ENCODE data around the gene TSPYL1. TPM values are rescaled to one million over a fixed set of nuclear protein-coding genes. Genes with fewer than 3 reads are reported as not detected.

Gene TSPYL1
- total RNA-seq, 1 experiment from 2014 or later = 70.3 TPM

DNA sequence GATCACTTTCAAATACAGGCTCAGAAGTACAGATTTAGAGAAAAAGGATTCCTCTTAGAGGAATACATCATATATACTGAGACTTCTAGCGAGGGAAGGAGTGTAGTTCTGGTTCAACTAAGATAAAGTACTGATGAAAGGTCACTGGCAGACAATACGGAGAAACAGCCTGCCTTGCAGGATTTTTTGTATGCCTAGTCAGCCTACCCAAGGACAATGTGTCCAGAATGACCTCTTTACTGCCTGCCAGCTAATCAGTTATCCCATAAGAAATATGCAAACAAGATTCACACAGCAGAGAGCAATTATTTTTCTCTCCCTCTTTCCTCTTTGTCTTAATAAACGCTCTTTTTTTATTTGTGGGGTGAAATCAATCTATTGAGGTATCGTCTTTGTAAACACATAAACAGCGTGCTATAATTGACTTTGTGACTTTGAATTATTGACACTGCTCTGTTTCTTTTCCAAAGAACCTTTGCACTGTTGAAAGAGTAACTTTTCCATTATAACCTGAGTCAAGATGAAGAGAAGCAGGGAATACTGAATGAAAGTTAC lies 24.4 kb downstream of the TSPYL1 start:
- no peak overlapping the region; a peak in 1 of 4 replicates for H3K4me3 ChIP-seq (replicated peaks in 1 of 2; ENCODE audit: low read depth in 1 of 2, low read length in 2 of 2)
- DNase-seq (ENCODE audit: low read depth, low spot score) (no peak), ATAC-seq (no peak)
- H3K9me2 ChIP-seq (ENCODE audit: insufficient read depth) = no peaks in the 10 kb centered on the region
- BruUV-seq (replicated peaks) = no TSS peak
- no peak overlapping the region for H2AFZ ChIP-seq (ENCODE audit: low read depth, low read length, poor library complexity, severe bottlenecking)
- intact Hi-C loops (cut with micrococcal nuclease) = no loop called here
- no peaks in the 10 kb centered on the region for H3K27me3 ChIP-seq (ENCODE audit: insufficient read depth, low read length)
- H3K27ac ChIP-seq (ENCODE audit: low read depth, low read length) = no peak overlapping the region
- H3K4me2 ChIP-seq (ENCODE audit: low read length) = peak overlapping the region; percentile 90; the same call in 1 of the 2 replicates
- no peaks in the 10 kb centered on the region for H4K20me1 ChIP-seq (ENCODE audit: insufficient read depth)
- RAD21 ChIA-PET (ENCODE audit: low non-redundant PET in 1 of 2, low total read pairs in 2 of 2, uncharacterized antibody in 2 of 2, unreplicated experiment in 2 of 2) = no interaction called here
- POLR2A ChIA-PET = interaction anchor here (1.0 kb wide), 1 partner anchor 299 kb away, joined by 3 read pairs; no protein-coding TSS in a partner anchor
- peaks cover 0 to 8% of the 10 kb centered on the region in 2 experiments; a peak in 2 of 4 replicates for H3K4me1 ChIP-seq (ENCODE audit: control insufficient read depth in 1 of 2, insufficient read depth in 2 of 2, low read length in 2 of 2)
- no peak overlapping the region for H3K9ac ChIP-seq (ENCODE audit: low read length)
- H3K36me3 ChIP-seq (ENCODE audit: control insufficient read depth in 1 of 2, insufficient read depth in 2 of 2, low read length in 2 of 2) = no peaks in the 10 kb centered on the region; a peak in 1 of 4 replicates
- CTCF ChIA-PET = interaction anchor here (0.7 kb wide), 1 partner anchor 37 kb away, joined by 3 read pairs; no protein-coding TSS in a partner anchor
- TF ChIP-seq, protein P1, sequence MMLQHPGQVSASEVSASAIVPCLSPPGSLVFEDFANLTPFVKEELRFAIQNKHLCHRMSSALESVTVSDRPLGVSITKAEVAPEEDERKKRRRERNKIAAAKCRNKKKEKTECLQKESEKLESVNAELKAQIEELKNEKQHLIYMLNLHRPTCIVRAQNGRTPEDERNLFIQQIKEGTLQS (IDR thresholded peaks at IDR 0.05) = no peak
- TF ChIP-seq SP1 (IDR thresholded peaks at IDR 0.05; ENCODE audit: low read depth) (no peak), ZFX (IDR thresholded peaks at IDR 0.05) (no peak), YY1 (IDR thresholded peaks at IDR 0.05; ENCODE audit: extremely low read depth, insufficient replicate concordance, low read depth, low read length) (no peak), CBX3 (IDR thresholded peaks at IDR 0.05; ENCODE audit: low read depth) (no peak), EZH2 (IDR thresholded peaks at IDR 0.05) (no peak), JUND (IDR thresholded peaks at IDR 0.05) (no peak), FOSL1 (IDR thresholded peaks at IDR 0.05; ENCODE audit: low read depth) (no peak), POLR2A (IDR thresholded peaks at IDR 0.05; ENCODE audit: borderline replicate concordance, extremely low read depth, insufficient read depth, insufficient read length) (no peak), ZNF274 (IDR thresholded peaks at IDR 0.05; ENCODE audit: low read depth, low read length) (no peak), TCF7L2 (IDR thresholded peaks at IDR 0.05; ENCODE audit: borderline replicate concordance, extremely low read depth, insufficient read depth, insufficient read length) (no peak)
- TF ChIP-seq, protein P2, sequence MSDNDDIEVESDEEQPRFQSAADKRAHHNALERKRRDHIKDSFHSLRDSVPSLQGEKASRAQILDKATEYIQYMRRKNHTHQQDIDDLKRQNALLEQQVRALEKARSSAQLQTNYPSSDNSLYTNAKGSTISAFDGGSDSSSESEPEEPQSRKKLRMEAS (IDR thresholded peaks at IDR 0.05) = no peak
- TF ChIP-seq, protein P3, sequence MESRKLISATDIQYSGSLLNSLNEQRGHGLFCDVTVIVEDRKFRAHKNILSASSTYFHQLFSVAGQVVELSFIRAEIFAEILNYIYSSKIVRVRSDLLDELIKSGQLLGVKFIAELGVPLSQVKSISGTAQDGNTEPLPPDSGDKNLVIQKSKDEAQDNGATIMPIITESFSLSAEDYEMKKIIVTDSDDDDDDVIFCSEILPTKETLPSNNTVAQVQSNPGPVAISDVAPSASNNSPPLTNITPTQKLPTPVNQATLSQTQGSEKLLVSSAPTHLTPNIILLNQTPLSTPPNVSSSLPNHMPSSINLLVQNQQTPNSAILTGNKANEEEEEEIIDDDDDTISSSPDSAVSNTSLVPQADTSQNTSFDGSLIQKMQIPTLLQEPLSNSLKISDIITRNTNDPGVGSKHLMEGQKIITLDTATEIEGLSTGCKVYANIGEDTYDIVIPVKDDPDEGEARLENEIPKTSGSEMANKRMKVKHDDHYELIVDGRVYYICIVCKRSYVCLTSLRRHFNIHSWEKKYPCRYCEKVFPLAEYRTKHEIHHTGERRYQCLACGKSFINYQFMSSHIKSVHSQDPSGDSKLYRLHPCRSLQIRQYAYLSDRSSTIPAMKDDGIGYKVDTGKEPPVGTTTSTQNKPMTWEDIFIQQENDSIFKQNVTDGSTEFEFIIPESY (IDR thresholded peaks at IDR 0.05; ENCODE audit: extremely low read depth, insufficient replicate concordance, low read length) = no peak
- TF ChIP-seq, protein P4, sequence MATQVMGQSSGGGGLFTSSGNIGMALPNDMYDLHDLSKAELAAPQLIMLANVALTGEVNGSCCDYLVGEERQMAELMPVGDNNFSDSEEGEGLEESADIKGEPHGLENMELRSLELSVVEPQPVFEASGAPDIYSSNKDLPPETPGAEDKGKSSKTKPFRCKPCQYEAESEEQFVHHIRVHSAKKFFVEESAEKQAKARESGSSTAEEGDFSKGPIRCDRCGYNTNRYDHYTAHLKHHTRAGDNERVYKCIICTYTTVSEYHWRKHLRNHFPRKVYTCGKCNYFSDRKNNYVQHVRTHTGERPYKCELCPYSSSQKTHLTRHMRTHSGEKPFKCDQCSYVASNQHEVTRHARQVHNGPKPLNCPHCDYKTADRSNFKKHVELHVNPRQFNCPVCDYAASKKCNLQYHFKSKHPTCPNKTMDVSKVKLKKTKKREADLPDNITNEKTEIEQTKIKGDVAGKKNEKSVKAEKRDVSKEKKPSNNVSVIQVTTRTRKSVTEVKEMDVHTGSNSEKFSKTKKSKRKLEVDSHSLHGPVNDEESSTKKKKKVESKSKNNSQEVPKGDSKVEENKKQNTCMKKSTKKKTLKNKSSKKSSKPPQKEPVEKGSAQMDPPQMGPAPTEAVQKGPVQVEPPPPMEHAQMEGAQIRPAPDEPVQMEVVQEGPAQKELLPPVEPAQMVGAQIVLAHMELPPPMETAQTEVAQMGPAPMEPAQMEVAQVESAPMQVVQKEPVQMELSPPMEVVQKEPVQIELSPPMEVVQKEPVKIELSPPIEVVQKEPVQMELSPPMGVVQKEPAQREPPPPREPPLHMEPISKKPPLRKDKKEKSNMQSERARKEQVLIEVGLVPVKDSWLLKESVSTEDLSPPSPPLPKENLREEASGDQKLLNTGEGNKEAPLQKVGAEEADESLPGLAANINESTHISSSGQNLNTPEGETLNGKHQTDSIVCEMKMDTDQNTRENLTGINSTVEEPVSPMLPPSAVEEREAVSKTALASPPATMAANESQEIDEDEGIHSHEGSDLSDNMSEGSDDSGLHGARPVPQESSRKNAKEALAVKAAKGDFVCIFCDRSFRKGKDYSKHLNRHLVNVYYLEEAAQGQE (IDR thresholded peaks at IDR 0.05; ENCODE audit: low read depth) = no peak
- H3K9me3 ChIP-seq (ENCODE audit: control insufficient read depth in 1 of 2, insufficient read depth in 1 of 2, low read depth in 1 of 2, low read length in 2 of 2) = no peaks in the 10 kb centered on the region
- peaks cover 13% of the 10 kb centered on the region; the same call in 1 of the 2 replicates for H3K79me2 ChIP-seq (ENCODE audit: insufficient read depth, low read length)
